Nephron (organoid): Measurements from ENCODE around the gene SREBF1.

Experiments used
- H3K27ac Mint-ChIP-seq, 3 experiments: 2 replicates each; pipeline ENCODE4 v1.8.0; 2020; ENCODE audit warnings: mixed read lengths in 3 of 3, mild to moderate bottlenecking in 2 of 3, moderate library complexity in 1 of 3
- H3K27me3 Mint-ChIP-seq: 2 replicates; pipeline ENCODE4 v1.8.0; 2021; ENCODE audit warnings: low read depth, mild to moderate bottlenecking, moderate library complexity, mixed read lengths
- H3K36me3 Mint-ChIP-seq: 2 replicates; pipeline ENCODE4 v1.8.0; 2020; ENCODE audit warnings: low read depth, mixed read lengths
- H3K4me1 Mint-ChIP-seq: 2 replicates; pipeline ENCODE4 v1.8.0; 2020; ENCODE audit warnings: mixed read lengths
- H3K4me3 Mint-ChIP-seq, 3 experiments: 2 replicates each; pipeline ENCODE4 v1.8.0; 2020; ENCODE audit warnings: mild to moderate bottlenecking in 3 of 3, mixed read lengths in 3 of 3, moderate library complexity in 2 of 3
- H3K9me3 Mint-ChIP-seq: 2 replicates; pipeline ENCODE4 v1.8.0; 2020; ENCODE audit warnings: mixed read lengths
- TF ChIP-seq, protein P1 (sequence below), 3 experiments: fragments of 200-600 bp; sonication (generic); IDR thresholded peaks; one replicate each; pipeline ENCODE4 v1.5.0; 2021; ENCODE audit warnings: antibody characterized with exemption in 3 of 3; ENCODE audit not compliant: unreplicated experiment in 3 of 3

The SREBF1 gene

GRCh38 chr17:17837966-17838962, 1.5 kb upstream of the SREBF1 start:
- H3K4me1 Mint-ChIP-seq, result peaks cover 57% of the 10 kb centered on the region
- H3K9me3 Mint-ChIP-seq, result no peaks in the 10 kb centered on the region
- peak overlapping the region; percentile 93 to 94 (median 93) for H3K4me3 Mint-ChIP-seq
- no peaks in the 10 kb centered on the region for H3K36me3 Mint-ChIP-seq
- H3K27ac Mint-ChIP-seq, result peak overlapping the region; percentile 78 to 98 (median 88)
- TF ChIP-seq, protein P1, sequence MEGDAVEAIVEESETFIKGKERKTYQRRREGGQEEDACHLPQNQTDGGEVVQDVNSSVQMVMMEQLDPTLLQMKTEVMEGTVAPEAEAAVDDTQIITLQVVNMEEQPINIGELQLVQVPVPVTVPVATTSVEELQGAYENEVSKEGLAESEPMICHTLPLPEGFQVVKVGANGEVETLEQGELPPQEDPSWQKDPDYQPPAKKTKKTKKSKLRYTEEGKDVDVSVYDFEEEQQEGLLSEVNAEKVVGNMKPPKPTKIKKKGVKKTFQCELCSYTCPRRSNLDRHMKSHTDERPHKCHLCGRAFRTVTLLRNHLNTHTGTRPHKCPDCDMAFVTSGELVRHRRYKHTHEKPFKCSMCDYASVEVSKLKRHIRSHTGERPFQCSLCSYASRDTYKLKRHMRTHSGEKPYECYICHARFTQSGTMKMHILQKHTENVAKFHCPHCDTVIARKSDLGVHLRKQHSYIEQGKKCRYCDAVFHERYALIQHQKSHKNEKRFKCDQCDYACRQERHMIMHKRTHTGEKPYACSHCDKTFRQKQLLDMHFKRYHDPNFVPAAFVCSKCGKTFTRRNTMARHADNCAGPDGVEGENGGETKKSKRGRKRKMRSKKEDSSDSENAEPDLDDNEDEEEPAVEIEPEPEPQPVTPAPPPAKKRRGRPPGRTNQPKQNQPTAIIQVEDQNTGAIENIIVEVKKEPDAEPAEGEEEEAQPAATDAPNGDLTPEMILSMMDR (IDR thresholded peaks at IDR 0.05; ENCODE audit: unreplicated experiment in 3 of 3), result no peak
- peaks cover 3% of the 10 kb centered on the region for H3K27me3 Mint-ChIP-seq

DNA sequence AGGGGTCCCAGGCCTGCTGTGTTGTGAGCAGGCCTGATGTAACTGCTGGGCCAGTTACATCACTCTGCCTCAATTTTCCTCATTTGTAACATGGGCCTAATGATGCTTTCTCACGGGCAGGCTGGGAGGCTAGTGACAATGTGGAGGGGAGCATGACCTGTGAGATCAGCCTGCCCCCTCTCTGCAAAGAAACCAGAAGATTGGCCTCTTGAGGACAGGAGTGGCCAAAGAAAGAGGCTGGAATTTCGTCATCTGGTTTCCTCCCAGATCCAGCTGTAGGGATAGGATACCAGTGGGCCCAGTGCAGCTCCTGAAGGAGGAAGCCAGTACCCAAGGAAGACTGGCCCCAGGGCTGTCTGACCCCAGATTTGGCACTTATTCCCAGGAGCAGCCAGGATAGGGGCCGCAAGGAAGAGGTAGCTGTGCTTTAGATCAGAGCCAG, 615 bp upstream of the SREBF1 start:
- H3K4me1 Mint-ChIP-seq, result peaks cover 58% of the 10 kb centered on the region
- H3K9me3 Mint-ChIP-seq, result no peaks in the 10 kb centered on the region
- H3K27me3 Mint-ChIP-seq, result peaks cover 3% of the 10 kb centered on the region
- TF ChIP-seq, protein P1 (IDR thresholded peaks at IDR 0.05; ENCODE audit: unreplicated experiment in 3 of 3), result no peak
- H3K27ac Mint-ChIP-seq, result peak overlapping the region; percentile 78 to 98 (median 88)
- no peaks in the 10 kb centered on the region for H3K36me3 Mint-ChIP-seq
- H3K4me3 Mint-ChIP-seq, result peak overlapping the region; percentile 93 to 94 (median 93)

- Mint-ChIP-seq H3K36me3 (no peaks in the 10 kb centered on the region), H3K27ac (peak overlapping the region; percentile 76 to 96 (median 86)), H3K4me1 (peaks cover 65% of the 10 kb centered on the region), H3K27me3 (peaks cover 3% of the 10 kb centered on the region), H3K9me3 (no peaks in the 10 kb centered on the region), H3K4me3 (peak overlapping the region; percentile 86 to 93 (median 86))
- TF ChIP-seq, protein P1 (IDR thresholded peaks at IDR 0.05; ENCODE audit: unreplicated experiment in 3 of 3), result no peak
Observed at GRCh38 chr17:17836250-17836817, 452 bp downstream of the SREBF1 start.

- Mint-ChIP-seq H3K27me3 (peaks cover 3% of the 10 kb centered on the region), H3K4me1 (peaks cover 65% of the 10 kb centered on the region), H3K4me3 (peak overlapping the region; percentile 86 to 93 (median 86)), H3K36me3 (no peaks in the 10 kb centered on the region), H3K9me3 (no peaks in the 10 kb centered on the region), H3K27ac (peak overlapping the region; percentile 76 to 96 (median 86))
- TF ChIP-seq, protein P1 (IDR thresholded peaks at IDR 0.05; ENCODE audit: unreplicated experiment in 3 of 3), result no peak
Observed at GRCh38 chr17:17835415-17836249, 1.2 kb downstream of the SREBF1 start.

DNA sequence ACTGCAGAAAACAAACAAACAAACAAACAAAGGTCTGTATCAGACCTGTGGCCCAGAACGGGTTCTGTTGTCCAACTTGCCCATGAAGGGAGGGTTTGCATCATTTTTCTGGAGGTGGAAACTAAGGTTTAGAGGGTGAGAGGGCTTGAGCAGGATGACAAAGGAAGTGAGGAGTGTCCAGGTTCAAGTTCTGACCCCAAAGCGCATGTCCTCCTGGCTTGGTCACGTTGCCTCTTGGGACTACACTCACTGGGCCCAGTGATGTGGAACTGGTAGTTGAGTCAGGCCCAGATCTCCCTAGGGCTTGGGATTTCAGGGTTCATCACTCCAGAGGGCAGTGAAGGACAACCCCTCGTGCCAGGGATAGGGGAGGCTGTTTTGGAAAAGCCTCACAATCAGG, 1.8 kb downstream of the SREBF1 start:
- peaks cover 3% of the 10 kb centered on the region for H3K27me3 Mint-ChIP-seq
- TF ChIP-seq, protein P1 (IDR thresholded peaks at IDR 0.05; ENCODE audit: unreplicated experiment in 3 of 3), result no peak
- no peaks in the 10 kb centered on the region for H3K9me3 Mint-ChIP-seq
- peak overlapping the region; percentile 64 to 90 (median 76) for H3K27ac Mint-ChIP-seq
- H3K4me3 Mint-ChIP-seq, result peak overlapping the region; percentile 62 to 86 (median 79)
- H3K36me3 Mint-ChIP-seq, result no peaks in the 10 kb centered on the region
- H3K4me1 Mint-ChIP-seq, result peaks cover 65% of the 10 kb centered on the region
